ENCODE measurements around the gene GLDC. TPM values are rescaled to one million over a fixed set of nuclear protein-coding genes. Genes with fewer than 3 reads are reported as not detected.

The GLDC gene
- total and polyA plus RNA-seq, 9 donors = 0.27 to 2.1 (median 0.64) TPM

DNA sequence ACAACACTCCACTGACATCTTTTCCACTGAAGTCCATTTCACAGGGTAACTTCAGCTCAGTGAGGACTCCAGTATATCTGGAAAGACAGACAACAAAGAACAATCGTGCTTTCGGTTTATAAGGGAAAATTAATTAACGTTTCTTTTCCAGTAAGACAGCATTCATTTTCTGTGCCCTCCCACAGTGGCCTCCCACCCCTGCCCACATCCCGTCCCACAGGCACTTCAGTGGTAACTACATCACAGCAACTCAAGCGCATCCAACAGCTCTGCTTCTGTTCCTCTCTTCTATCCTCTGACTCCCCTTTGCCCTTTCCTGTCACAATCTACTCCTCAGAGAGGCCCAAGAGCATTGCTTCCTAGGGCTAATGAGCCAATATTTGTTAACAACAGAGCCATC is 40.3 kb downstream of the GLDC start:
- WGBS (ENCODE audit: insufficient coverage) = 71% methylated on average over 2 of the region's 5 CpGs
- no peaks in the 10 kb centered on the region for H3K27me3 ChIP-seq (ENCODE audit: control insufficient read depth, insufficient read depth, low read length)
- no peaks in the 10 kb centered on the region for H3K9me3 ChIP-seq (replicated peaks; ENCODE audit: control insufficient read depth, low read depth, low read length)
- H3K4me3 ChIP-seq (ENCODE audit: low read length) = no peak overlapping the region
- DNase-seq = no peak
- no peaks in the 10 kb centered on the region for H3K36me3 ChIP-seq (ENCODE audit: control insufficient read depth, insufficient read depth, low read length)
- no peaks in the 10 kb centered on the region for H3K4me1 ChIP-seq (ENCODE audit: control insufficient read depth, insufficient read depth, low read length)
- H3K27ac ChIP-seq (ENCODE audit: low read length) = no peak overlapping the region

DNA sequence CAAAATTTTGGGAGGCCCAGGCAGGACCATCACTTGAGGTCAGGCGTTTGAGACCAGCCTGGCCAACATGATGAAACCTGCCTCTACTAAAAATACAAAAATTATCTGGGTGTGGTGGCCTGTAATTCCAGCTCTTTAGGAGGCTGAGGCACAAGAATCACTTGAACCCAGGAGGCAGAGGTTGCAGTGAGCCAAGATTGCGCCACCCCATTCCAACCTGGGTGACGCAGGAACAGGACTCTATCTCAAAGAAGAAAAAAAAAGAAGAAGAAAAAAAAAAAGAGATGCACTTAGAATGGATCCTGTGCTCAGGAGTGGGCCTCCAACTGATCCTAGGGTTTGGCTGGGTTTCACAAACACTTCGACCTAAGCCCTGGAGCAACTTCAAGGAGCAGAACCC is 45.1 kb downstream of the GLDC start:
- H3K27me3 ChIP-seq (ENCODE audit: control insufficient read depth, insufficient read depth, low read length) = no peaks in the 10 kb centered on the region
- H3K4me3 ChIP-seq (ENCODE audit: low read length) = no peak overlapping the region
- no peaks in the 10 kb centered on the region for H3K36me3 ChIP-seq (ENCODE audit: control insufficient read depth, insufficient read depth, low read length)
- WGBS (ENCODE audit: insufficient coverage) = 75% methylated on average over 1 of the region's 4 CpGs
- DNase-seq = no peak
- H3K9me3 ChIP-seq (replicated peaks; ENCODE audit: control insufficient read depth, low read depth, low read length) = no peaks in the 10 kb centered on the region
- no peak overlapping the region for H3K27ac ChIP-seq (ENCODE audit: low read length)
- H3K4me1 ChIP-seq (ENCODE audit: control insufficient read depth, insufficient read depth, low read length) = no peaks in the 10 kb centered on the region

- Histone ChIP-seq H3K36me3 (ENCODE audit: control insufficient read depth, insufficient read depth, low read length) (no peaks in the 10 kb centered on the region), H3K27ac (ENCODE audit: low read length) (no peak overlapping the region), H3K9me3 (replicated peaks; ENCODE audit: control insufficient read depth, low read depth, low read length) (no peaks in the 10 kb centered on the region), H3K4me1 (ENCODE audit: control insufficient read depth, insufficient read depth, low read length) (no peaks in the 10 kb centered on the region), H3K4me3 (ENCODE audit: low read length) (no peak overlapping the region), H3K27me3 (ENCODE audit: control insufficient read depth, insufficient read depth, low read length) (no peaks in the 10 kb centered on the region)
- 89% methylated on average over 3 of the region's 5 CpGs for WGBS (ENCODE audit: insufficient coverage)
- no peak for DNase-seq
These were observed 45.5 kb downstream of the GLDC start for GRCh38 chr9:6600006-6600405.

DNA sequence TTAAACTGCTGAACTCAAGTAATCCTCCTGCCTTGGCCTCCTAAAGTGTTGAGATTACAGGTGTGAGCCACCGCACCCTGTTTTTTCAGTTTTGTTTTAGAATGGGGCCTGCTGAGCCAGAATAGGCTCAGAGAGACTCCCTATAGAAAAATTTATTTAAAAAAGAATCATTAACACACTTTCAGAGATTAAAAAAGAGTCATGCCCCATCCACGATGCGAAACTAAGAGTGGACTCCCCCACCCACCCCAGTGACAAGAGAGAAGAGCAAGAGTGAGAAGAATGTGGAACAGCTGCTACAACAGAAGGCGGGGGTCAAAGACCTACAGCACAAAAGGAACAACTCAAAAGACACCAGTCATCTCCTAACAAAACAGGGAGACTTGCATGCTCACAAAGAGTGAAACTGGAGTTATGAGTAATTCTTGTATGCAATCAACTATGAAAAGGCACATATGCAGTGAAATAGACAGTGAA is 47.2 kb downstream of the GLDC start:
- WGBS (ENCODE audit: insufficient coverage) = no CpG with 5 or more reads among the region's 4 CpGs
- H3K4me3 ChIP-seq (ENCODE audit: low read length) = no peak overlapping the region
- H3K9me3 ChIP-seq (replicated peaks; ENCODE audit: control insufficient read depth, low read depth, low read length) = no peaks in the 10 kb centered on the region
- H3K36me3 ChIP-seq (ENCODE audit: control insufficient read depth, insufficient read depth, low read length) = no peaks in the 10 kb centered on the region
- no peak for DNase-seq
- no peaks in the 10 kb centered on the region for H3K27me3 ChIP-seq (ENCODE audit: control insufficient read depth, insufficient read depth, low read length)
- no peak overlapping the region for H3K27ac ChIP-seq (ENCODE audit: low read length)
- no peaks in the 10 kb centered on the region for H3K4me1 ChIP-seq (ENCODE audit: control insufficient read depth, insufficient read depth, low read length)

DNA sequence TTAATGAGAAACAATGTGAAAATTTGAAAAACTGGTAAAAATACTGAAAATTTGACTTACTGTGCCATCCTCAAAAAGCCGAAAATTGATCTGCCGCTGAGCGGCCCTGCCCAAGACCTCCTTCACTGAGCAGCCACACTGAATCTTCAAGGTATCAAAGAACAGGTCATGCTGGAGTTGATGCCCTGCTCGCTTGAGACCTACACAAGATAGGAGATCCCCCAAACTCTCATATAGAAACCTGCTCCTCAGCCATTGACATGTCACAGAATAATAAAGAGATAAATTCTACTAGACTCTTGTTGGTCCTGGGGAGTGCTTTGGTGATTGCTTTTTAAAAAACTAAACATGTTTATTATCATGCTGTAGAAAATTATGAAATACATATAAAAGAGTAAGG is 52.7 kb downstream of the GLDC start:
- Histone ChIP-seq H3K9me3 (replicated peaks; ENCODE audit: control insufficient read depth, low read depth, low read length) (no peaks in the 10 kb centered on the region), H3K4me1 (ENCODE audit: control insufficient read depth, insufficient read depth, low read length) (no peaks in the 10 kb centered on the region), H3K36me3 (ENCODE audit: control insufficient read depth, insufficient read depth, low read length) (no peaks in the 10 kb centered on the region), H3K27me3 (ENCODE audit: control insufficient read depth, insufficient read depth, low read length) (no peaks in the 10 kb centered on the region), H3K27ac (ENCODE audit: low read length) (no peak overlapping the region), H3K4me3 (ENCODE audit: low read length) (no peak overlapping the region)
- DNase-seq = no peak
- WGBS (ENCODE audit: insufficient coverage) = 100% methylated on average over 3 of the region's 4 CpGs

DNA sequence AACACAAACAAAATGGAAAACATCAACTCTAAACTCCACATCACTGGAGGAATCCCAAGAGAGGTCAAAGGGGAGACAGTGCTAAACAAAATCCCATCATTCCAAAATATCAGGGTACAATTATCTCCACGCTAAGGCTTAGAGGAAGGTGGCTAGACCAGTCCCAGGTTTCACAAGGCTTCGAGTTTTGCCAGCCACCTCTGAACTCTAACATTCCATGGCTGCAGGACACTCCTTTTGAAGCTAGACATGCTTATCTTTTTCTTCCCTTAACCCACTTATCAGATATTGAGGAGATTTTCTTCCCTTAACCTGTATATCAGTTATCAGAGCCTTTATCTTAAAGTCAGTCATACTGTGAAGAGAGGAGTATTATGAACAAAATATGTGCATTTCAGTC is 53.3 kb downstream of the GLDC start:
- no peaks in the 10 kb centered on the region for H3K4me1 ChIP-seq (ENCODE audit: control insufficient read depth, insufficient read depth, low read length)
- WGBS (ENCODE audit: insufficient coverage) = 50% methylated on average over 1 of the region's 2 CpGs
- no peak overlapping the region for H3K4me3 ChIP-seq (ENCODE audit: low read length)
- no peaks in the 10 kb centered on the region for H3K36me3 ChIP-seq (ENCODE audit: control insufficient read depth, insufficient read depth, low read length)
- DNase-seq = no peak
- no peaks in the 10 kb centered on the region for H3K9me3 ChIP-seq (replicated peaks; ENCODE audit: control insufficient read depth, low read depth, low read length)
- H3K27me3 ChIP-seq (ENCODE audit: control insufficient read depth, insufficient read depth, low read length) = no peaks in the 10 kb centered on the region
- H3K27ac ChIP-seq (ENCODE audit: low read length) = no peak overlapping the region

GRCh38 chr9:6590772-6591384 is 54.7 kb downstream of the GLDC start:
- Histone ChIP-seq H3K4me1 (ENCODE audit: control insufficient read depth, insufficient read depth, low read length) (no peaks in the 10 kb centered on the region), H3K4me3 (ENCODE audit: low read length) (no peak overlapping the region), H3K36me3 (ENCODE audit: control insufficient read depth, insufficient read depth, low read length) (no peaks in the 10 kb centered on the region), H3K27me3 (ENCODE audit: control insufficient read depth, insufficient read depth, low read length) (no peaks in the 10 kb centered on the region), H3K27ac (ENCODE audit: low read length) (no peak overlapping the region), H3K9me3 (replicated peaks; ENCODE audit: control insufficient read depth, low read depth, low read length) (no peaks in the 10 kb centered on the region)
- WGBS (ENCODE audit: insufficient coverage) = 56% methylated on average over 2 of the region's 2 CpGs
- DNase-seq = no peak

DNA sequence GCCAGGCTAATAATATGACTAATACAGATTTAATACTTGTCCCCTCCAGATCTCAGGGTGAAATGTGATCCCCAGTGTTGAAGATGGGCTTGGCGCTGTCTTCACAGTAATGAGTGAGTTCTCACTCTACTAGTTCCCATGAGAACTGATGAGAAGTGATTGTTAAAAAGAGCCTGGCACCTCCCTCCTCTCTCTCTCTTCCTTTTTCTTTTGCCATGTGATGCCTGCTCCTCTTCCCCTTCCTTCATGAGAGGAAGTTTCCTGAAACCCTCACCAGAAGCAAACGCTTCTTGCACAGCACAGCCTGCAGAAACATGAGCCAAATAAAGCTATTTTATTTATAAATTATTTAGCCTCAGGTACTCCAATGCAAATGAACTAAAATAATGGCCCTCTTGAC is 55.2 kb downstream of the GLDC start:
- Histone ChIP-seq H3K4me3 (ENCODE audit: low read length) (no peak overlapping the region), H3K36me3 (ENCODE audit: control insufficient read depth, insufficient read depth, low read length) (no peaks in the 10 kb centered on the region), H3K4me1 (ENCODE audit: control insufficient read depth, insufficient read depth, low read length) (no peaks in the 10 kb centered on the region), H3K27me3 (ENCODE audit: control insufficient read depth, insufficient read depth, low read length) (no peaks in the 10 kb centered on the region), H3K9me3 (replicated peaks; ENCODE audit: control insufficient read depth, low read depth, low read length) (no peaks in the 10 kb centered on the region), H3K27ac (ENCODE audit: low read length) (no peak overlapping the region)
- peak; percentile 44 for DNase-seq
- no CpG with 5 or more reads among the region's 2 CpGs for WGBS (ENCODE audit: insufficient coverage)

GRCh38 chr9:6584881-6585597 is 60.5 kb downstream of the GLDC start:
- peaks cover 2% of the 10 kb centered on the region for H3K27me3 ChIP-seq (ENCODE audit: control insufficient read depth, insufficient read depth, low read length)
- H3K27ac ChIP-seq (ENCODE audit: low read length) = no peak overlapping the region
- WGBS (ENCODE audit: insufficient coverage) = 75% methylated on average over 1 of the region's 5 CpGs
- no peaks in the 10 kb centered on the region for H3K36me3 ChIP-seq (ENCODE audit: control insufficient read depth, insufficient read depth, low read length)
- H3K9me3 ChIP-seq (replicated peaks; ENCODE audit: control insufficient read depth, low read depth, low read length) = no peaks in the 10 kb centered on the region
- no peaks in the 10 kb centered on the region for H3K4me1 ChIP-seq (ENCODE audit: control insufficient read depth, insufficient read depth, low read length)
- no peak overlapping the region for H3K4me3 ChIP-seq (ENCODE audit: low read length)
- peak; percentile 42 for DNase-seq

DNA sequence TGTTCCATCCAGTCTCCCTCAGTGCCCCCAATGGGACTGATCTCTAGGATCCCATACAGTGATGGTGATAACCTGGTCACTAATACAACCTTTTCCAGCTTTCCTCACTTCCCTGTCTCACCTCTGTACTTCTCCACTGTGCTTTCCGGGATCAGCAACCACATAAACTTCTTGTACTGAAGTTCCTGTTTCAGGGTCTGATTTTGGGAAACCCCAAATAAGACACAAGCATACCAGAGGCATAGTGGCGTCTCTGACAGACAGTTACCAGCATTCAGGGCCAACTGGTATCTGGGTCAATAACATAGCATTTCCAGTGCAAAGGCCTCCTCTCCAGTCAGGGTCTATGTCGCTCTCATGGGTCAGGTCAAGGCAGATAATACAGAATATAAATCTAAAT is 64.3 kb downstream of the GLDC start:
- Histone ChIP-seq H3K36me3 (ENCODE audit: control insufficient read depth, insufficient read depth, low read length) (no peaks in the 10 kb centered on the region), H3K27me3 (ENCODE audit: control insufficient read depth, insufficient read depth, low read length) (peaks cover 2% of the 10 kb centered on the region), H3K4me1 (ENCODE audit: control insufficient read depth, insufficient read depth, low read length) (no peaks in the 10 kb centered on the region), H3K9me3 (replicated peaks; ENCODE audit: control insufficient read depth, low read depth, low read length) (no peaks in the 10 kb centered on the region), H3K4me3 (ENCODE audit: low read length) (no peak overlapping the region), H3K27ac (ENCODE audit: low read length) (no peak overlapping the region)
- WGBS (ENCODE audit: insufficient coverage) = 89% methylated on average over 1 of the region's 3 CpGs
- no peak for DNase-seq

Data from muscle of leg (tissue), 11 donors.